Fibroblast of skin of back (primary cell): ENCODE measurements around the gene CIT.

Experiments used
- DNase-seq: peaks from one replicate; pipeline ENCODE4 v3.0.0-alpha.2; 2013

The CIT gene

DNA sequence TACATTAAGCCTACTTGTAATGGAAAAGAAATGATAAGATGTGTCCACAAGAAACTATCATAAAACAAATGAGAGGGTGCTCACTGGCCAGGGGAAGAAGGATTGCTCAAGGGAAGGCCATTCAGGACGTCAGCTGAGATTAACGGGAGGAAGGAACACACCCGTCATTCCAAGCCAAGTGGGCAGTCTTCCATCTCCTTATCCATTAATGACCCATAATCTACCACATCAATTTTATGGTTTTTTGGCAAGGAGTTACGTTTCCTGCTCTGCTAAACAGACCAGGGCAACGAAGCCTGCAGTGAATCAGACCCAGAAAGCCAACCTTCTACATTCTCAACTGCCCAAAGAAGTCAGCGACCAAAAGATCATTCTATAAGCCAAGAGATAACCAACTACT, 184.1 kb downstream of the CIT start:
- no peak for DNase-seq

DNA sequence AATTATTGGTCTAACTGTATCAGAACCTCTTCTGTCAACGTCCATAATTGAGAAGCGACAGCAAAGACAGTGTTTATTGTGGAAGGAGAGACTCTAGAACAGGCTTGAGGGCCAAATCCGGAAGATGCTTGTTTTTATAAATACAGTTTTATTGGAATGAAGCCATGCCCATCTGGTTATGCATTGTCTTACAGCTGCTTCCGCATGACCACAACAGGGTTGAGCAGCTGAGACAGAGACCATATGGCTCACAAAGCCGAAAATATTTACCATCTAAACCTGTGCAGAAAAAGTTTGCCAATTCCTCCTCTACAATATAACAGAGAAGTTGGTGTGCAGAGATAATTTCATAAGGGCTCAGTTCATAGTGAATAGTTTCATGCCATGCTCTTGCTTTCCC, 184.7 kb downstream of the CIT start:
- no peak for DNase-seq

DNA sequence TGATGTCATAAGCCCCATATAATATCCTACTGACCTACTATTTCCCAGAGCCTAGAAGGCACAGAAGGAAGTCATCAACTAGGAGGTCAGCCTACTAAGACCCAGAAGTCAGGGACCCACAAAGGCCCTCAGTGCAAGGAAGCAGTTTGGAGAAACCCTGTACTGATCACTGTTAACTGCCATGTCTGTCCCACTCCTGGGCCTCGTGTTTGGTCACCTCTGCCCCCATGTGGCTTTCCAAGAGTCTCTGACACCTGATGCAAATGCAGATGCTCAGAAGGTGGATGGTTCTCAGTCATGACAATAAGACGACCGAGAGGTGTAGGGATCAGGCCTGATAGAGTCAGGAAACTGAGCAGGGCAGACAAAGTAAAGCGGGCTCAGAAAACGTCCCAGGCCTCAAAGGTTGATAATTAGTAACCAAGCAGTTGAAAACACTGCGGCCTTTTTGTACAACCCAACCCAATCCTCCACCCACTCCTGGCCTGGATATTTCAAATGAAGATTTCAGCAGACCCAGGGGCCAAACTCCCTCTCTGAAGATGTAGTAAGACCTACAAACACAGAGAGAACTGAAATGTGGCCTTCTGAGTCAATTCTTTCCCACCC, 185.8 kb downstream of the CIT start:
- no peak for DNase-seq

DNA sequence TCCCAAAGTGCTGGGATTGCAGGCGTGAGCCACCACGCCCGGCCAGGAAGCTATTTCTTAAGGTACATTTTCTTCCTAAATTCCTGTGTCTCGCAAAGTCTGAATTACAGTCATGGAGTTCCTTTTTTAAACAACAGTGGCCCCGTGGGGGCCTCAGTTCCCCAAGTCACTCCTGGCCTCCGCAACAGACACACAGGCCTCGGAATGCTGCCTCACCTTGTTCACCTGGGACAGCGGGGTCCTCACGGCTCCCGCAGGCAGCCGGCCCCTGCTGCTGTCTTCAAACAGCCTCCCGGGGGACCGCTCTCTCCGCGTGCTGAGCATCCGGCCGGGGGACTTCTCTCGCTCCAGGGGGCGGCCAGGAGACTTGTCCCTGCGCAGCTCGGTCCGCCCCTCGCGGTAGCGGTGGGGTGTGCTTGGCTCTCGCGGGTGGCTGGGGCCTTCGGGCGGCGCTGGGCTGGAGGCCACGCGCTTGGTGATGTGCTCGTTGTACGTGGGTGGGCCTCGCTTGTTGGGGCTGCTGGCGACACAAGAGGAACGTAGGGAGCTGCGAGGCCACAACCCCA, 187.1 kb downstream of the CIT start:
- DNase-seq = no peak

DNA sequence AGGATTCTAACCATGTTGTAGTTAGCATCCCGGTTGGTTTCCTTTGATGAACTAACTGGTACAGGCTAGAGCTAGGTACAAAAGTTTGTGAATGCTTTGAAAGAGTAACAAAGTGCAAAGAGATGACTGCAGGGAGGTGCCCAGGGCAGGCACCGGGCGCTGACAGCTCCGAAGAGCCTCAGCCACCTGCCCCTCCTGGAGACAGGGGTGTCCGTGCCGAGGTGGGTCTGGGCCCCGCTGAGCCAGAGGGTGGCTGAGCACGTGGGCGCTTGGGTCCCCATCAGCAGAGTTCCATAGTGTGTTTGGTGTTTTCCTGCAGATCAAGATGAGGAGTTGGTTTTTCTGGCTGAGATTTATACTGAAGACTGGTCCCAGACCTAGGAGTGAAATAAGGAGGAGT, 189.2 kb downstream of the CIT start:
- DNase-seq = no peak

DNA sequence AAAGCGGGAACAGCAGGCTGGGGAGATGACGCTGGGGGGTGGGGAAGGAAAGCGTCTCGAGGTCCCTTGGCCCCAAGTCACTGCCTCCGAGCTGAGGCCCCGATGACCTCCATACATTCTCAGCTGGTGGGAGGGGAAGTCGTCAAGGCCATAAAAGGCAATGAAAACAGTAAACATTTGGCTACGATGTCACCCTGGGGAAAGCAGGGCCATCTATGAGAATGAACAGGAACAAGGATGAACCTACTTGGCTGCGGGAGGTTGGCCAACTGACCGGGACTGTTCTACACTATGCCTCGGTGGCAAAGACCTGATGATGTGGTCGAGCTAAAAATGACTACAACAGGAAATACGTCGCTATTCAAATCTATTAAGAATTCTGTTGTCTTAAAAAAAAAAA, 189.7 kb downstream of the CIT start:
- no peak for DNase-seq

DNA sequence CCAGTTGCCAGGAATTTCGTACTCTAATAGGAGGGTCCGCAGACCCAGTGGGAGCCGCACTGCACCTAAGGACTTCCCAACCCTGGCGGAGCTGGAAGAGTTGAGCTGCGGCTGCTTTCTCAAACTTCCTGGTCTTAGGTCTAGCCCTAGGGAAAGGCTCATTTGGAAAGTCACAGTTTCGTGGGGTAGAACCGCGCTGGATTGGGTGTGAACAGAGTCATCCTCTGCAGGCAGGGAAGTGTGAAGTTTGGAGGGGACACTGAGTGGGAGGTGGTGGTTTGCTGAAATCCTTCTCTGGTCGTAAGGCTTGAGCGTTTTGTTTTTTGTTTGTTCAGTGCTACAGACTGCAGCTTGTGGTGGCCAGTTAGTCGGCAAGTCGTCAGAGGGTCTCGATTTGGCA, 190.3 kb downstream of the CIT start:
- DNase-seq = no peak

DNA sequence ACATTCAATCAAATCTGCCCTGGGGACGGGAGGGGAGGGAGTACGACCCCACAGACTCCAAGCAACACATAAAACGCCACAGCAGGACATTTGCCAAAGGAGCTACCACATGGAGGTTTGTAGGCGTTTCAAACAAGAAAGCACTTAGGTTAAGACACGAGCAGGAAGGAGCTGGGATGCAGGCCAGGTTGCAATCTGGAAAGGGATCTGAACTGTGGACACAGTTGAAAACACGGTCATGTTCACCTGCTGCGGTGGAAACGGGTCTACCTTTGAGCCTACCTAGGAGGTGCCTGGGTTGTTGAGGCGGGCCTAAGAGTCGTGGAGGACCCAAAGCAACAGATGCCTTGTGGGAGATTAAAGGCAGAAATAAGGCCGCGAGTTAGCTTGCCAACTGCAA, 190.8 kb downstream of the CIT start:
- no peak for DNase-seq

DNA sequence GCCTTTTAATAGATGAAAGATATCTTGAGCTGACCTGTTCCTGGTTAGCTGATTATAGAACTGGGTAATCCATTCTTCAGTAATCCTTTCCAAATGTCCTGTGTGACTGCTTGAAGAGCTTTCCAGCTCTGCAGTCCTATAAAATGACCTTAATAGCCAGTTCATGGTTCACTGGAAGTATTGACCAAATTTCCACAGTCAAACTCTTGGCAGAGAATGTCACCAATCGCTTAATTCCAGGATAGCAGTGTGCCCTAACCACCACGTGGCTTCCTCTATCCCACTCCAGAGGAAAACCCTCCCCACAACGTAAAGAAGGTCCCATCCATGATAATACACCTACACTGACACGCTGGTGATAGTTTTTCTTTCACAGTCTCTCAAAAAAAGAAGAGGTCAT, 191.7 kb downstream of the CIT start:
- DNase-seq = no peak

DNA sequence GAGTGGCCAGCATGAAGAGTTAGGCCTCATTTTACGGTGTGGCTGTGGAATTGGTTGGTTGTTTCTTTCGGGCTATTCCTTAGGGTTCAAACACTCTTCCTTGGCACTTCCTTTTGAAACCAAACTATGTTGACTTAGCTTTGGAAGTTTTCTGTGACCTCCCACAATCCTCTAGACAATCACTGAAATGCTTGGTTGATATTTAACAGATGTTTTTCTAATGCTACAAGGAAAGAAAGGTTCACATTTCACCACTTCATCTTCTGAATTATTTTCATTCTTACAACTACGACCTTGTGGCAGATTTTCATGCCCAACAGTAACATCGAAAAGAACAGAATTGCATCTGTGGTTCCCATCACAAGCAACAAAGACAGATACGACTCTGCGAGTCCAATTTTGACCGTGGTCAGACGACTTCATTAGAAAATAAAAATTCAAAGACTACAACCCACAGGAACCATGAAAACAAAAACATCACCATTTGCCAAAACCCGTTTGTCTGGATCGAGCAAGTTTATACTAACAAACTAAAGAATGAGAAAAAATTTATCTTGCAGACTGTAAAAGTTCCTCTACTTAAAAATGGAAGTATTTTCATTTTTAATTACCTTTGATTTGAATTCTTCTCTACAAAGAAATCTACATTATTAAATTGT, 192.3 kb downstream of the CIT start:
- DNase-seq = peak; percentile 8

DNA sequence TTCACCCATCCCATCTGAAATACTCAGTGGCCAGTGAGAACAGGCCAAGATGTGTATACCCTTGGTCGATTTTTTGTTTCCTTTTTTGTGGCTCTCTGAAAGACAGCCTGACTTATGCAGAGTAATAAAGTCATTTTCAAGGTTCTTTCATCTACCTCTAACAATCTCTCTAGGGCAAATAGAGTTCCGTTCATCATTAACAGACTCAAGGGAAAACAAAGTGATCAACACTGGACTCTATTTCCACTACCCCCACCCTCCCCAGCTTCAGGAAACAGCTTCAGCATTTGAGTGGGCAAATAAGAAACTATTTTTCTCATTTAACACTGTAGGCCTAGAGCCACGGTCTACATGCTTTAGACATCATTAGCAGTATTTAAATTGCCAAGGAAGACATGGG, 193.3 kb downstream of the CIT start:
- no peak for DNase-seq

DNA sequence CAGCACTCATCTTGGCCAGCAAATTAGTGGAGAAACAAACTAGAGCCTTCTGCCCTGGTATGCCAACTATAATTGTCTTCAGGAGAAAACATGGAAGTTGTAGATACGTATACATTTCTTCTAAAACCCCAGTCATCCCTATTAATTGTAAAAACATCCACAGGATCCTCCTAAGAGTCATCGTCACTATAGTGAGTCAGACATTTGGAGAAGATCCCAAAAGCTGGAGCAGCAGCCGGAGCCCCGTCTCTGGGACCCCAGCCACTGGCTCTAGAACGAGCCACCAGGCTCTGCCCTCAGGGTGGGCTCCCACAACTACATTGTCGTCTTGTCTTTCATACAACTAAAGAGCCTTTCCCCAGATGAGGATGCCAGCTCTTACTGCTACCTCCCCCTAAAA, 193.7 kb downstream of the CIT start:
- DNase-seq = peak; percentile 69

DNA sequence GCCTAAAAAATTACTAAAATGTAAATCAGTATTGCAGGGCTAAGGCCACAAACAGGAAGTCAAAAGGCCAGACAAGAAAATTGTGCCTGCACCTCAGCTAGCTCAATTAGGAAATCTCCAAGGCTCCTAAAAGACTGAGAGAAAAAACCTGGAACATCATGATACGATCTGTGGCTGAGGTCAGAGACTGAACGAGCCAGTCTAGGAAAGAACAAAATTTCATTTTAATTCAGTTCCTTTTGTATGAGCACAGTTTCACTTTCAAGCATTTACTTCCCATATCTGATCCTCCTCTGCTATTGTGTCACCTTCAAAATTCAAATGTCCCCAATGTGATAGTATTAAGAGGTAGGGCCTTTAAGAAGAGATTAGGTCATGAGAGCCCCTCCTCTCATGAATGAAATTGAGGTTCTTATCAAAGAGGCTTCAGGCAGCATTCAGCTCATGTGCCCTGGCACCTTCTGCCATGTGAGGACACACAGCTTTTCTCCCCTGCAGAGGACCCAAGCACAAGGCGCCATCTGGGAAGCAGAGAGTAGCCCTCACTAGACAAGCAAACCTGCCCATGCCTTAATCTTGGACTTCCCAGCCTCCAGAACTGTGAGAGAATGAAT, 194.4 kb downstream of the CIT start:
- no peak for DNase-seq

DNA sequence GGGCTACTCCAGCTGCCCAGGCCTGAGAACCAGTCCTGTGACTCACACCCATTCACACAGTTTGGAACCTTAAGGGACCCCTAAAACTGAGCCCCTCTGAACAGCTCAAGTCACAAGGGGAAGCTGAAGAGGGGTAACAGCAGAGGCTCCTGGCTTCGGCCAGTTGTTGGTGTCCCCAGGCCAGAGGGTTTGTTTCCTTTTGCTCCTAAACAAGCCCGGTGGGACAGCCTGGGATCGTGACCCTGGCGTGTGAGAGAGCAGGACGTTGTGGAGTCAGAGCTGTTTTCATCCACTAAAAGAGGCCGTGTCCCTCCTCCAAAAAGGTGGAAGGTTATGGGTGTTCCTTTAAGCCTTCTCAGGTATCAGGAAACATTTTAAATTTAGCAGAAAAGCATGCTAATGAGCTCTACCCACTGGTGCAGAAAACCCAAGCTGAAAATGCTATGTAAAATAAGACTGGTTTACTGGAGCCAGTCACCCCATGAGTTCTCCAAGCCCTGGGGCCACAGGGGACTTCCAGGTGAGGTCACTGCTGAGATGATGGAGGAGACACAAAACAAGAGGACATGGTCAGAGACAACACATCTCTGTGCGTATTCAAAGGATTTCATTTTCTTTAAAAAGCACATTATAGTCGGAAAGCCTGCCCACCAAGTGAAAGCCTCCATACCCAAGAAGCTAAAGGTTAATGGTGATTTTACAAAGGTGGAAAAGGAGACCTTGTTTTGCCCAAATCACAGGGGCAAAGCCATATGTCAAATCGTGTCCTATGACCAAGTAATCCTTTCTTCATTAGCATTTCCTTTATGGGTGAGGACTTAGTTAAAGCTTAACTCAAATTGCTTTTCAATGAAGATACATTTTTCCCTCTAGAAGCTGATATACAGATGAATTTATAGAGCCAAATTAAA, 195.1 kb downstream of the CIT start:
- DNase-seq = no peak

DNA sequence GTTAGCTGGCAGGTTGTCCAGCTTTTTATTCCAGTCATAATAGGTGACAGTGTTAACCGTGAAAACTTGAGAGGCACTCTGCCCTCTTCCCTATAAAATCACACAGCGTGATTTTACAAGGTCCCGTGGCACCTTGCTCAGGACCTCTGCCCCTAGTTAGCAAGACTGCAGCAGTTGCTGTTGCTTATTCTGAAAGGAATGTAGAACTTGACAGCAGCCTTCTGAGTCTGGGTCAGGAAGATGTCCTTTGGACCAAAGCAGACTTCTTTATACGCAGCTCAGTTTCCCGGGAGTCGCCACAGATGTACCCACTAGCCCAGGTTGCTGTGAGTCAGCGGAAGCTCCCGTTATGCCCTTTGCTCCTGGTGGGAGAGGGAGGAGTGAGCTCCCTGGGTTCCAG, 196.0 kb downstream of the CIT start:
- DNase-seq = no peak

DNA sequence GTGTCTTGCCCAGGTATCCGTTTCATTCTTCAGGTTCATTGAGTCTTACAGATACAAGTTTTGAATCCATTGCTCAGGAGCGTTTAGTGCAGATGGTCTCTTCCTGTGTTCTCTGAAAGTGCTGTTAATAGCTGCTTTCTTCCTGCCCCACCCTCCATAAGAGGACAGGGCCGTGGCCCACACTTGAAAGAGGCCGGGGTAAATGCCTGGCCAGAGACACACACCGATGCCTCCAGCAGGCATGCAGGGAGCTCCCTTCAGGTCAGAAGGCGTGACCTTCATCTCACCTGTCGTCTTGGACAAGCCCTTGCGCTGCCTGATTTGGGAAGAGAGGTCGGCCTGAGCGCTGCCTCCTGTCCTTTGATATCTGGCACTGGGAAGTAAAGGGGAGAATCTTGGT, 197.6 kb downstream of the CIT start:
- no peak for DNase-seq

DNA sequence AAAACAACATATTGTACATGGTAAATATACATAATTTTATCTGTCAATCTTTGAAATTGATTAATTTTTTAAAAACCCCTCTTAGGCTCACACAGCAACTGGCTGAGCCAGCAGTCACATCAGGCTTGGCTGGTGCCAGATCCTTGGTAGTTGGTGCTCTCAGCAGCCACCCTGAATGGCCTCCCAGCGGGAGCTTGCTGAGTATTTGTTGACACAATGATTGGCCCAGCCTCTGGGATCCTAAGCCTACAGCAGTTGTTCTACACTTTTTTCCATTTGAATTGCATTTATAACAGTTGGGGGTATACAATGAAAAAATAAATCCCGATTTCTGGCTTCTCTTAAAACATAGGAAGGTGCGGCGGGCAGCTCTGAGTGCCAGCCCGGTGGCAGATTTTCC, 198.0 kb downstream of the CIT start:
- no peak for DNase-seq

DNA sequence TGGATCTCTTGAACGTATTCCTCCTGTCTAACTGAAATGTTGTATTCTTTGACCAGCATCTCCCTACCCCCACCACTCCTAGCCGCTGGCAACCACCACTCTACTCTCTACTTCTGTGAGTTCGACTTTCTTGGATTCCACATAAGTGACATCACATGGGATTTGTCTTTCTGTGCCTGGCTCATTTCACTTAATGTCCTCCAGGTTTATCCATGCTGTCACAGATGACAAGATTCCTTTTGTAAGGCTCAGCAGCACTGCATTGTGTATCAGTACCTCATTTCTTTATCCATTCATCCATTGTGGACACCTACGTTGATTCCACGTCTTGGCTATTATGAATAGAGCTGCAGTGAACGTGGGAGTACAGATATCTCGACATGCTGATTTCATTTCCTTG, 198.7 kb downstream of the CIT start:
- no peak for DNase-seq

DNA sequence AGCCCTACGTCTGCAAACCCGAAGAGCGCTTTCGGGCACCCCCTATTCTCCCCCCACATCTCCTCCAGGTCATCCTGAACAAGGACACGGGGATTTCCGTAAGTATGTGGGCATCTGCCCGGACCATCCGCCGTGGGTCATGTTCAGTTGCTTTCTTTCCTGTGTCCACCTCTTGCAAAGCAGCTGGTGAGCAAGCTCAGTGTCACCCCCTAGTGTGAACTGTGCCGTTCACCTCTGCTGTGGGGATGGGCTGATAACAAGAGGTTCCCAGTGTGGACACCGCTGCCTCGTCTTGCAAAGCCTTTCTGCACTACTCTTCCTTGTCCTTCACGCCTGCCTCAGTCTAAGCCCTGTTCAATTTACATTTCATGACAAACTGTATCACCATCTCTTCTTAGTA, 200.5 kb downstream of the CIT start:
- no peak for DNase-seq

DNA sequence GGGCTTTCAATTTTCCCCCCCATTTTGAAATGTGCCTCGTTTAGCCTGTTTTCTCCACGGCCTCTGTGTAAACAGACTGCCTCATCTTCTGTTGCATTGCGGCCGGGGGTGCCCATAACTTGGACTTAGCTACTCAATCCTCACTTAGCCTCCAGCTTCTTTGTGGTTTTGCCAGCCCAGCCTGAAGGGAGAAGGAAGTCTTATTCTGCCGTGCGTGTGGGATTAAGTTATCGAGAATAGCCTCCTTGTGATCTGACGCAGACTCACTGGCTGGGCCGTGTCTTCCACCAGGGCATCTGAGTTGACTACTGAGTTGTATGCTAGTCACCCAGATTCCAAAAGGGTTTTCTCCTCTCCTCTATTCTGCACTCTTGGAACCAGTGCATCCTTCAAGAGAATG, 201.1 kb downstream of the CIT start:
- DNase-seq = no peak

DNA sequence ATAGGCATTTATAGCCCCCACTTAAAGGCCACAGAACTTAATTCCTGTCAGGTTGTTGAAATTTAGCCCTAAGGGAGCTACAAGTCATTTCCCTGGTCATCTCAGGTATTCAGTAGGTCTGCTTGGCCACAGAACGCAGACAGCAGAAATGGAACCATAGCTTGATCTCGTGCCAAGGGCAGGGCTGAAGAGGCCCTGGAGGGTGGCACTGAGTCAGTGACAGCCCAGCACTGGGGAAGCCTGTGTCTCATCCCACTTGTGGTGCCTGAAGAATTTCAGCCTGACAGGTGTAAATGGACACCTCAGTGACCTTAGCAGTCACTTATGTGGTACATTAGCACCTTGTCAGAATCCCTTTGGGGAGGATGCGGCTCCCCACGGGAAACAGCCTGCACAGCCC, 202.6 kb downstream of the CIT start:
- no peak for DNase-seq

DNA sequence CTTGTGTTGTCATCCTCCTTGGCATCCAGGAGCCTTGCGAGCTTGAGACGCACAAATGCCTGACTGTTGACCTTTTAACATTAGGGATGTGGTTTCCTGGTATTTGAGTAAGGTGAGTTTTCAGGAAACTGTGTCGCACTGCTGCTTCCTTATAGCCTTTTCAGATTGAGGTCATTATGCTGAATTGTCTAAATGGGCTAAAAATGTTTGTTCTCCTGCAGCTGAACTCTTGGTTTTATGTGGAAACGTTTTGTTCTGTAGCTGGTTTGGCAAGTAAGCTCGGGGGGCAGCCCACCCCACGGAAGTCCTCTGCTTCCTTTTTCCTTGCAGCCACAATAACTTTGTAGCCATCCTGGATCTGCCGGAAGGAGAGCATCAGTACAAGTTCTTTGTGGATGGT, 203.5 kb downstream of the CIT start:
- DNase-seq = no peak

DNA sequence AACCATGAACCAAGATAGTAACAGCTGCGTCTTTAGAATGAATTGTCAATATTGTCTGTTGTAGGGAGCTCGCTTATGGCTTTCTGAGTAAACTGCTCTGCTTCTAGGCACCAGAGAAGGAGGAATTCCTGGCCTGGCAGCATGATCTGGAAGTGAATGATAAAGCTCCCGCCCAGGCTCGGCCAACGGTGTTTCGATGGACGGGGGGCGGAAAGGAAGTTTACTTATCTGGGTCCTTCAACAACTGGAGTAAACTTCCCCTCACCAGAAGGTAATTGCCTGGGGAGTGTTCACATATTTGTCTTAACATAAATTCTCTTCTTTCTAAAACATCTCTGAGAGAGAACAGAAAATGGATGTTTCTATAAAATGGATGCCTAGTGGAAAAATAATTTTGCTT, 204.9 kb downstream of the CIT start:
- DNase-seq = no peak
